ENCODE measurements around the gene DAO. TPM values are rescaled to one million over a fixed set of nuclear protein-coding genes. Genes with fewer than 3 reads are reported as not detected.

DAO gene
- total and polyA plus RNA-seq, 2 of the 4 experiments (the other 2 are of a cell fraction) = not detected

GRCh38 chr12:108935159-108935763 is 55.4 kb downstream of the DAO start:
- POLR2A ChIA-PET (ENCODE audit: unreplicated experiment) = no interaction called here
- Histone ChIP-seq H3K9ac (ENCODE audit: low read depth, low read length) (no peak overlapping the region), H2AK9ac (replicated peaks; ENCODE audit: low read depth, low read length, poor library complexity) (no peak overlapping the region), H2BK120ac (ENCODE audit: low read depth, low read length) (no peak overlapping the region), H3K9me3 (ENCODE audit: control insufficient read depth, insufficient read depth, low read length) (no peaks in the 10 kb centered on the region), H3K18ac (ENCODE audit: low read depth, low read length) (no peak overlapping the region), H3K36me3 (ENCODE audit: control insufficient read depth, insufficient read depth, low read length) (no peaks in the 10 kb centered on the region), H2BK5ac (ENCODE audit: low read depth, low read length, poor library complexity, severe bottlenecking) (no peak overlapping the region), H4K5ac (ENCODE audit: low read depth, low read length) (no peak overlapping the region), H4K20me1 (ENCODE audit: insufficient read depth, low read length) (no peaks in the 10 kb centered on the region), H3K27ac (ENCODE audit: insufficient read depth, low read length) (no peak overlapping the region), H3K14ac (replicated peaks; ENCODE audit: low read depth, low read length) (no peak overlapping the region), H3K79me1 (ENCODE audit: low read depth in 1 of 2, low read length in 2 of 2) (no peaks in the 10 kb centered on the region), H3K4me1 (ENCODE audit: control insufficient read depth, insufficient read depth, low read length) (no peaks in the 10 kb centered on the region), H3K4me3 (ENCODE audit: insufficient read depth, low read depth, low read length) (no peak overlapping the region), H2BK15ac (ENCODE audit: low read depth, low read length) (no peak overlapping the region), H2BK20ac (ENCODE audit: low read depth, low read length) (no peak overlapping the region), H3K4me2 (ENCODE audit: low read depth, low read length) (no peak overlapping the region), H4K8ac (ENCODE audit: low read depth in 2 of 2, low read length in 2 of 2) (no peak overlapping the region), H2AK5ac (ENCODE audit: low read depth, low read length) (no peak overlapping the region), H3K4ac (ENCODE audit: low read depth, low read length) (no peak overlapping the region), H3K9me1 (ENCODE audit: insufficient read depth, low read length) (no peaks in the 10 kb centered on the region), H3K23ac (ENCODE audit: low read depth, low read length) (no peak overlapping the region), H3K27me3 (ENCODE audit: control insufficient read depth, insufficient read depth, low read length) (peaks cover 29% of the 10 kb centered on the region), H3K56ac (ENCODE audit: extremely low read depth, insufficient read depth, low read length) (no peak overlapping the region), H2AFZ (replicated peaks; ENCODE audit: low read length, poor library complexity) (no peak overlapping the region), H4K91ac (ENCODE audit: insufficient read depth, low read depth, low read length) (no peak overlapping the region)
- DNase-seq = no peak
- intact Hi-C loops (cut with micrococcal nuclease) = no loop called here
- no TSS peak for BruUV-seq (replicated peaks)
- in situ Hi-C loops (cut with MboI; ENCODE audit: low sequenced_read_pairs) = loop anchor here (10.0 kb wide), 1 partner anchor 290 kb away; no protein-coding TSS in a partner anchor
- CTCF ChIA-PET = no interaction called here
- dilution Hi-C loops (cut with HindIII; ENCODE audit: low sequenced_read_pairs, unreplicated experiment) = no loop called here
- WGBS, 2 experiments (ENCODE audit: extremely low coverage in 2 of 2, insufficient read length in 1 of 2) = no CpG with 5 or more reads among the region's 7 CpGs
- TF ChIP-seq CEBPB (IDR thresholded peaks at IDR 0.05; ENCODE audit: low read depth, low read length) (no peak), POLR2A (IDR thresholded peaks at IDR 0.05; ENCODE audit: low read depth, low read length) (no peak), NFE2L2 (IDR thresholded peaks at IDR 0.05; ENCODE audit: low read depth, low read length) (no peak)
- TF ChIP-seq, protein P1, sequence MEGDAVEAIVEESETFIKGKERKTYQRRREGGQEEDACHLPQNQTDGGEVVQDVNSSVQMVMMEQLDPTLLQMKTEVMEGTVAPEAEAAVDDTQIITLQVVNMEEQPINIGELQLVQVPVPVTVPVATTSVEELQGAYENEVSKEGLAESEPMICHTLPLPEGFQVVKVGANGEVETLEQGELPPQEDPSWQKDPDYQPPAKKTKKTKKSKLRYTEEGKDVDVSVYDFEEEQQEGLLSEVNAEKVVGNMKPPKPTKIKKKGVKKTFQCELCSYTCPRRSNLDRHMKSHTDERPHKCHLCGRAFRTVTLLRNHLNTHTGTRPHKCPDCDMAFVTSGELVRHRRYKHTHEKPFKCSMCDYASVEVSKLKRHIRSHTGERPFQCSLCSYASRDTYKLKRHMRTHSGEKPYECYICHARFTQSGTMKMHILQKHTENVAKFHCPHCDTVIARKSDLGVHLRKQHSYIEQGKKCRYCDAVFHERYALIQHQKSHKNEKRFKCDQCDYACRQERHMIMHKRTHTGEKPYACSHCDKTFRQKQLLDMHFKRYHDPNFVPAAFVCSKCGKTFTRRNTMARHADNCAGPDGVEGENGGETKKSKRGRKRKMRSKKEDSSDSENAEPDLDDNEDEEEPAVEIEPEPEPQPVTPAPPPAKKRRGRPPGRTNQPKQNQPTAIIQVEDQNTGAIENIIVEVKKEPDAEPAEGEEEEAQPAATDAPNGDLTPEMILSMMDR (conservative IDR thresholded peaks at IDR 0.05; ENCODE audit: low read depth, low read length) = no peak
- ATAC-seq (ENCODE audit: low read depth) = no peak

All from IMR-90 (cell line).